WTC11 (cell line): ENCODE measurements around the gene PRR7. TPM values are rescaled to one million over a fixed set of nuclear protein-coding genes. Genes with fewer than 3 reads are reported as not detected.

Experiments used
- ATAC-seq: fragments of 200-7000 bp; cut with Tn5 transposase; 2 replicates; pipeline ENCODE4 v1.10.0; 2021; ENCODE audit warnings: mild to moderate bottlenecking, moderate library complexity
- CTCF ChIA-PET: fragments of 300-600 bp; sonication (Branson Sonifier 250); formaldehyde crosslinking; loops from one replicate; lab custom pipeline; 2021; ENCODE audit warnings: antibody characterized with exemption; lab: Charles Lee
- POLR2A ChIA-PET: fragments of 350-600 bp; sonication (Branson Sonifier 250); formaldehyde crosslinking; loops from one replicate; lab custom pipeline; 2021; ENCODE audit warnings: antibody characterized with exemption; lab: Charles Lee
- DNase-seq: peaks from one replicate; pipeline ENCODE4 v3.0.0; 2021; ENCODE audit warnings: low spot score
- H3K27ac Mint-ChIP-seq: 2 replicates; pipeline ENCODE4 v1.8.0; 2021; ENCODE audit warnings: mixed read lengths
- H3K27me3 Mint-ChIP-seq: 2 replicates; pipeline ENCODE4 v1.8.0; 2021; ENCODE audit warnings: low read depth, mild to moderate bottlenecking, moderate library complexity, mixed read lengths
- H3K36me3 Mint-ChIP-seq: 2 replicates; pipeline ENCODE4 v1.8.0; 2021; ENCODE audit warnings: mixed read lengths
- H3K4me1 Mint-ChIP-seq: 2 replicates; pipeline ENCODE4 v1.8.0; 2022; ENCODE audit warnings: mixed read lengths
- H3K4me3 Mint-ChIP-seq: 2 replicates; pipeline ENCODE4 v1.8.0; 2021; ENCODE audit warnings: mild to moderate bottlenecking, moderate library complexity, mixed read lengths
- H3K9me3 Mint-ChIP-seq: 2 replicates; pipeline ENCODE4 v1.8.0; 2021; ENCODE audit warnings: mixed read lengths
- AR ChIP-seq: fragments of 250-450 bp; sonication (Bioruptor Pico); IDR thresholded peaks from 2 replicates; pipeline ENCODE4 v1.9.0; 2021; ENCODE audit warnings: mild to moderate bottlenecking
- ELF4 ChIP-seq: sonication (generic); formaldehyde crosslinking; IDR thresholded peaks from 2 replicates; pipeline ENCODE4 v1.8.1; 2022; ENCODE audit warnings: low read depth, mild to moderate bottlenecking, moderate library complexity, missing genetic modification reagents
- GABPB1 ChIP-seq: sonication (generic); formaldehyde crosslinking; IDR thresholded peaks from 2 replicates; pipeline ENCODE4 v1.8.1; 2023; ENCODE audit warnings: mild to moderate bottlenecking, missing genetic modification reagents
- HMGXB4 ChIP-seq: sonication (generic); formaldehyde crosslinking; IDR thresholded peaks from 2 replicates; pipeline ENCODE4 v1.8.1; 2023; ENCODE audit warnings: mild to moderate bottlenecking, moderate library complexity, missing genetic modification reagents
- KAT7 ChIP-seq: sonication (generic); formaldehyde crosslinking; IDR thresholded peaks from 2 replicates; pipeline ENCODE4 v1.8.1; 2023; ENCODE audit warnings: missing genetic modification reagents, mild to moderate bottlenecking, borderline replicate concordance
- NFYB ChIP-seq: sonication (generic); formaldehyde crosslinking; conservative IDR thresholded peaks from 2 replicates; pipeline ENCODE4 v1.8.0; 2022; ENCODE audit warnings: low read depth, missing genetic modification reagents
- NR1H2 ChIP-seq: sonication (generic); formaldehyde crosslinking; IDR thresholded peaks from 2 replicates; pipeline ENCODE4 v1.9.0; 2021; ENCODE audit warnings: mild to moderate bottlenecking, moderate library complexity, missing genetic modification reagents
- PRRX2 ChIP-seq: fragments of 250-450 bp; sonication (Bioruptor Pico); IDR thresholded peaks from 2 replicates; pipeline ENCODE4 v1.8.0; 2021; ENCODE audit warnings: mild to moderate bottlenecking
- RELA ChIP-seq: sonication (generic); formaldehyde crosslinking; IDR thresholded peaks from 2 replicates; pipeline ENCODE4 v1.8.1; 2022; ENCODE audit warnings: missing genetic modification reagents, mild to moderate bottlenecking, borderline replicate concordance
- RORB ChIP-seq: fragments of 250-450 bp; sonication (Bioruptor Pico); IDR thresholded peaks from 2 replicates; pipeline ENCODE4 v1.9.0; 2021; ENCODE audit warnings: mild to moderate bottlenecking
- TCF7 ChIP-seq: sonication (generic); formaldehyde crosslinking; IDR thresholded peaks from 2 replicates; pipeline ENCODE4 v1.8.0; 2022; ENCODE audit warnings: mild to moderate bottlenecking, low read depth, missing genetic modification reagents, moderate library complexity
- TEAD4 ChIP-seq: sonication (generic); formaldehyde crosslinking; IDR thresholded peaks from 2 replicates; pipeline ENCODE4 v1.8.0; 2022; ENCODE audit warnings: mild to moderate bottlenecking, missing genetic modification reagents
- ZBTB43 ChIP-seq: sonication (generic); formaldehyde crosslinking; IDR thresholded peaks from 2 replicates; pipeline ENCODE4 v1.8.1; 2023; ENCODE audit warnings: mild to moderate bottlenecking, missing genetic modification reagents
- ZNF263 ChIP-seq: sonication (generic); formaldehyde crosslinking; IDR thresholded peaks from 2 replicates; pipeline ENCODE4 v1.8.1; 2022; ENCODE audit warnings: low read depth, mild to moderate bottlenecking, moderate library complexity, missing genetic modification reagents
- total RNA-seq: library from RNA; stranded (reverse); gene quantifications from 3 replicates; pipeline ENCODE4 v1.2.3, GENCODE V29; 2021
- TF ChIP-seq, protein P1 (sequence below): sonication (generic); formaldehyde crosslinking; IDR thresholded peaks from 2 replicates; pipeline ENCODE4 v1.8.0; 2022; ENCODE audit warnings: missing genetic modification reagents
- TF ChIP-seq, protein P2 (sequence below): sonication (generic); formaldehyde crosslinking; IDR thresholded peaks from 2 replicates; pipeline ENCODE4 v1.8.1; 2022; ENCODE audit warnings: mild to moderate bottlenecking, moderate library complexity, missing genetic modification reagents

Gene PRR7
- total RNA-seq, 1 experiment from 2014 or later: 13.1 TPM

GRCh38 chr5:177454397-177455035 lies 7.9 kb downstream of the PRR7 start (continued):
- TF ChIP-seq, protein P1, sequence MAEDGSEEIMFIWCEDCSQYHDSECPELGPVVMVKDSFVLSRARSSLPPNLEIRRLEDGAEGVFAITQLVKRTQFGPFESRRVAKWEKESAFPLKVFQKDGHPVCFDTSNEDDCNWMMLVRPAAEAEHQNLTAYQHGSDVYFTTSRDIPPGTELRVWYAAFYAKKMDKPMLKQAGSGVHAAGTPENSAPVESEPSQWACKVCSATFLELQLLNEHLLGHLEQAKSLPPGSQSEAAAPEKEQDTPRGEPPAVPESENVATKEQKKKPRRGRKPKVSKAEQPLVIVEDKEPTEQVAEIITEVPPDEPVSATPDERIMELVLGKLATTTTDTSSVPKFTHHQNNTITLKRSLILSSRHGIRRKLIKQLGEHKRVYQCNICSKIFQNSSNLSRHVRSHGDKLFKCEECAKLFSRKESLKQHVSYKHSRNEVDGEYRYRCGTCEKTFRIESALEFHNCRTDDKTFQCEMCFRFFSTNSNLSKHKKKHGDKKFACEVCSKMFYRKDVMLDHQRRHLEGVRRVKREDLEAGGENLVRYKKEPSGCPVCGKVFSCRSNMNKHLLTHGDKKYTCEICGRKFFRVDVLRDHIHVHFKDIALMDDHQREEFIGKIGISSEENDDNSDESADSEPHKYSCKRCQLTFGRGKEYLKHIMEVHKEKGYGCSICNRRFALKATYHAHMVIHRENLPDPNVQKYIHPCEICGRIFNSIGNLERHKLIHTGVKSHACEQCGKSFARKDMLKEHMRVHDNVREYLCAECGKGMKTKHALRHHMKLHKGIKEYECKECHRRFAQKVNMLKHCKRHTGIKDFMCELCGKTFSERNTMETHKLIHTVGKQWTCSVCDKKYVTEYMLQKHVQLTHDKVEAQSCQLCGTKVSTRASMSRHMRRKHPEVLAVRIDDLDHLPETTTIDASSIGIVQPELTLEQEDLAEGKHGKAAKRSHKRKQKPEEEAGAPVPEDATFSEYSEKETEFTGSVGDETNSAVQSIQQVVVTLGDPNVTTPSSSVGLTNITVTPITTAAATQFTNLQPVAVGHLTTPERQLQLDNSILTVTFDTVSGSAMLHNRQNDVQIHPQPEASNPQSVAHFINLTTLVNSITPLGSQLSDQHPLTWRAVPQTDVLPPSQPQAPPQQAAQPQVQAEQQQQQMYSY: no peak
- TF ChIP-seq NR1H2 (CRISPR knock-in tag) (no peak), TEAD4 (CRISPR knock-in tag) (no peak), GABPB1 (no peak), ZBTB43 (no peak), HMGXB4 (CRISPR knock-in tag) (peak; percentile 90), RELA (CRISPR knock-in tag) (no peak), ZNF263 (CRISPR knock-in tag) (no peak), TCF7 (no peak), NFYB (CRISPR knock-in tag) (no peak), AR (CRISPR knock-in tag) (no peak)
- TF ChIP-seq, protein P2, sequence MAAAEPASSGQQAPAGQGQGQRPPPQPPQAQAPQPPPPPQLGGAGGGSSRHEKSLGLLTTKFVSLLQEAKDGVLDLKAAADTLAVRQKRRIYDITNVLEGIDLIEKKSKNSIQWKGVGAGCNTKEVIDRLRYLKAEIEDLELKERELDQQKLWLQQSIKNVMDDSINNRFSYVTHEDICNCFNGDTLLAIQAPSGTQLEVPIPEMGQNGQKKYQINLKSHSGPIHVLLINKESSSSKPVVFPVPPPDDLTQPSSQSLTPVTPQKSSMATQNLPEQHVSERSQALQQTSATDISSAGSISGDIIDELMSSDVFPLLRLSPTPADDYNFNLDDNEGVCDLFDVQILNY (CRISPR knock-in tag): no peak

- Mint-ChIP-seq H3K9me3 (no peaks in the 10 kb centered on the region), H3K4me3 (peak overlapping the region; percentile 81), H3K27me3 (peaks cover 16% of the 10 kb centered on the region), H3K4me1 (peaks cover 34% of the 10 kb centered on the region), H3K27ac (no peak overlapping the region), H3K36me3 (peaks cover 11% of the 10 kb centered on the region)
- ChIA-PET CTCF (interaction anchor here (0.6 to 7.2 kb wide), 42 partner anchors 10 to 794 kb away, joined by 3 to 175 read pairs (median 7); partner anchors contain the start of genes GRK6, LMAN2, MXD3 and PDLIM7), POLR2A (interaction anchor here (0.7 to 4.1 kb wide), 23 partner anchors 8 to 145 kb away, joined by 3 to 24 read pairs (median 6); partner anchors contain the start of genes GRK6, LMAN2, PDLIM7 and PRR7)
- DNase-seq: peak; percentile 96
- peak; percentile 45 for ATAC-seq
- TF ChIP-seq KAT7 (CRISPR knock-in tag) (peak; percentile 92; the same call in 1 of the 2 replicates), RORB (no peak), HMGXB4 (CRISPR knock-in tag) (peak; percentile 99), PRRX2 (no peak; the same call in 1 of the 2 replicates), AR (CRISPR knock-in tag) (no peak), ELF4 (CRISPR knock-in tag) (peak; percentile 86; the same call in 1 of the 2 replicates)
Observed at GRCh38 chr5:177455036-177455660, 8.5 kb downstream of the PRR7 start.
